Right lobe of liver (tissue), 6 donors: ENCODE measurements around the gene RAET1E. TPM values are rescaled to one million over a fixed set of nuclear protein-coding genes. Genes with fewer than 3 reads are reported as not detected.
"Not testable (repeated sequence)": the region's sequence is repeated elsewhere in the genome, so short reads cannot be mapped to it uniquely, and the experiment has no call there.

Experiments
- ATAC-seq, 4 donors: fragments of 200-7000 bp; cut with Tn5 transposase; one replicate each; pipeline ENCODE4 v1.9.1; 2020; ENCODE audit warnings: mild to moderate bottlenecking in 4 of 4, moderate library complexity in 4 of 4
- DNase-seq, 3 donors: peaks; one replicate each; pipeline ENCODE4 v3.0.0-alpha.2; 2020
- H3K27ac ChIP-seq, 3 donors: fragments of 200-600 bp; one replicate each; pipeline ENCODE4 v1.8.0; 2022
- H3K27me3 ChIP-seq, 2 donors: fragments of 200-600 bp; one replicate each; pipeline ENCODE4 v1.8.0; 2022
- H3K36me3 ChIP-seq, 4 donors: fragments of 200-600 bp; sonication (generic) in 1 of 4; one replicate each; pipeline versions ENCODE4 v1.5.1 to v1.8.0; 2017 to 2022; ENCODE audit warnings: control low read depth in 1 of 4
- H3K4me1 ChIP-seq, 4 donors: fragments of 200-600 bp; sonication (generic) in 1 of 4; one replicate each; pipeline versions ENCODE4 v1.5.1 to v1.8.0; 2017 to 2022; ENCODE audit warnings: control low read depth in 1 of 4
- H3K4me3 ChIP-seq, 3 donors: fragments of 200-600 bp; one replicate each; pipeline ENCODE4 v1.8.0; 2022
- H3K9me3 ChIP-seq, 4 donors: fragments of 200-600 bp; sonication (generic) in 1 of 4; one replicate each; pipeline versions ENCODE4 v1.5.1 to v1.8.0; 2017 to 2022; ENCODE audit warnings: control low read depth in 1 of 4
- POLR2A ChIP-seq: fragments of 450-650 bp; IDR thresholded peaks from one replicate; pipeline ENCODE4 v1.6.1; 2017; ENCODE audit warnings: antibody characterized with exemption, mild to moderate bottlenecking
- WGBS: methylation state at CpG from one replicate; pipeline ENCODE4 v1.1.6; 2018; ENCODE audit warnings: low coverage, low lambda C conversion rate; ENCODE audit not compliant: insufficient coverage; ENCODE audit errors: missing lambda C conversion rate; 5-methylcytosine and 5-hydroxymethylcytosine counted together
- intact Hi-C, 2 donors: fragments of 100-400 bp; cut with DNase I; formaldehyde crosslinking; loops; one replicate each; pipeline versions ENCODE4 v1.11.2 to v1.14.1; 2022
- long read RNA-seq: library from polyadenylated mRNA; unstranded; transcript quantifications from one replicate; pipeline ENCODE4 v2.0.0, GENCODE V29; 2019
- total RNA-seq, 6 experiments: library from RNA; depleted of rRNA in 2 of 6; stranded (reverse); fragments of >200 nt in 2 of 6; fragmentation: NEBNext Ultra II Directional in 3 of 6; extraction: Animal tissue kit (Norgen Biotek cat#: 25700) in 3 of 6; gene quantifications; one replicate each; pipeline versions ENCODE4 v1.1.0 to v1.2.4, GENCODE V29; 2016 to 2023
- TF ChIP-seq, protein P1 (sequence below), 4 donors: fragments of 200-600 bp in 3 of 4; fragments of 450-650 bp in 1 of 4; IDR thresholded peaks; one replicate each; pipeline versions ENCODE4 v1.5.1 to v1.8.0; 2016 to 2022; ENCODE audit warnings: antibody characterized with exemption in 4 of 4, mild to moderate bottlenecking in 2 of 4
- donor health status: DM: no; HTN: yes; CAD: no.
- donor health status: DM: no; HTN: no; CAD: no.
- donor health status: DM: no; HTN: no; CAD: no.
- donor health status: DM: no; HTN: yes; CAD: no.
- donor health status: DM: no; HTN: yes; CAD: no.

RAET1E gene
- not detected for total RNA-seq
- long read RNA-seq = 0 reads

DNA sequence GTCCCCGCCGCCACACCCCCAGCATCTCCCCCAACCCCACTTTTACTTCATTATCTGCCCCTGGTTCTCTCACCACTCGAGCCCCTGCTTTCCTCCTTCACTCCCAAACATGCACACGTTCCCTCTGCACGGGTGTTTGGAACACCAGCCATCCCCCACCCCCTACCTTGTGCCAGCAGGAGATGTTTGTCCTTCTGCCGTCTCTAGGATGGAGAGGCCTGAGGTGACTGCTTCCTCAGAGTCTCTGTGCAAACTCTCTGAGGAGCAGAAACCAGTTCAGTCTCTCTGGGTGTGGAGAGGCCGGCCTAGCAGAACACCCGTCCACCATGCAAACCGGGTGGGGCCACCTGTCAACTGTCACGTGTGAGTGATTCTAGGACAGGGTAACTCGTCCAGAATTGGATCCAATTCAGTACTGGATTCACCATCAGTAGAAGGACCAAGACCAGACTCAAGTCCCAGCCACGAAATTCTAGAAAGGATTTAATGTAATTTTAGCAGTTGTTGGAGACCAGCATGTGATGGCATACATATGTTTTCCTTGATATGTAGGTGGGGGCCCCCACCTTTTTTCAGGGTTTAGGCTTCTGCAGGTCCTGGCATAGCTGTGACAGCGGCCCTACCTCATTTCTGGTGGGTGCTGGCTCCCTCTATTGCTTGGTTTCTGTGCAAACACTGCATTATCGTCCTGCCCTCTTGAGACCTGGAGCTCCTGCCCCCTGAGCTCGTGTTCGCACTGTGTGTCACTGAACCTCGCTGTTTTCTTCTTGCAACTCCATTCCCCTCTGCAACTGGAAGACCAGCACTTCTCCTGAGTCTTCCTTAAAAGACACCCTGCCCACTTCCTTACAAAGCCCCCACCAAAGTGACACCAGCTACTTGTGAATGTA lies at the start of gene RAET1E:
Gene RAET1E (minus strand): TSS at position 259 of the 890 bp plus-strand sequence. CDS start 7,212 bp downstream, outside the sequence.
- ATAC-seq = no peak
- no peaks in the 10 kb centered on the region for H3K9me3 ChIP-seq
- intact Hi-C loops = no loop called here
- H3K27me3 ChIP-seq = no peaks in the 10 kb centered on the region
- no peaks in the 10 kb centered on the region for H3K36me3 ChIP-seq
- DNase-seq = no peak
- peak within 1 kb of the TSS; percentile 9 to 22 (median 20) for H3K4me3 ChIP-seq
- TF ChIP-seq, protein P1, sequence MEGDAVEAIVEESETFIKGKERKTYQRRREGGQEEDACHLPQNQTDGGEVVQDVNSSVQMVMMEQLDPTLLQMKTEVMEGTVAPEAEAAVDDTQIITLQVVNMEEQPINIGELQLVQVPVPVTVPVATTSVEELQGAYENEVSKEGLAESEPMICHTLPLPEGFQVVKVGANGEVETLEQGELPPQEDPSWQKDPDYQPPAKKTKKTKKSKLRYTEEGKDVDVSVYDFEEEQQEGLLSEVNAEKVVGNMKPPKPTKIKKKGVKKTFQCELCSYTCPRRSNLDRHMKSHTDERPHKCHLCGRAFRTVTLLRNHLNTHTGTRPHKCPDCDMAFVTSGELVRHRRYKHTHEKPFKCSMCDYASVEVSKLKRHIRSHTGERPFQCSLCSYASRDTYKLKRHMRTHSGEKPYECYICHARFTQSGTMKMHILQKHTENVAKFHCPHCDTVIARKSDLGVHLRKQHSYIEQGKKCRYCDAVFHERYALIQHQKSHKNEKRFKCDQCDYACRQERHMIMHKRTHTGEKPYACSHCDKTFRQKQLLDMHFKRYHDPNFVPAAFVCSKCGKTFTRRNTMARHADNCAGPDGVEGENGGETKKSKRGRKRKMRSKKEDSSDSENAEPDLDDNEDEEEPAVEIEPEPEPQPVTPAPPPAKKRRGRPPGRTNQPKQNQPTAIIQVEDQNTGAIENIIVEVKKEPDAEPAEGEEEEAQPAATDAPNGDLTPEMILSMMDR (IDR thresholded peaks at IDR 0.05) = no peak
- no peak for TF ChIP-seq POLR2A
- peaks cover 0 to 9% (median 0%) of the 10 kb centered on the region in 4 donors for H3K4me1 ChIP-seq
- peak within 1 kb of the TSS in 2 of 3 donors; percentile 42 to 58 for H3K27ac ChIP-seq
- WGBS = 77% methylated on average over 13 of the region's 17 CpGs

GRCh38 chr6:149947533-149947932 lies 49.6 kb upstream of the RAET1E start:
- ATAC-seq, H3K4me3 ChIP-seq, intact Hi-C loops, H3K27me3 ChIP-seq, H3K9me3 ChIP-seq, H3K36me3 ChIP-seq, H3K4me1 ChIP-seq, H3K27ac ChIP-seq, DNase-seq: not testable (repeated sequence)
- no CpG with 5 or more reads among the region's 1 CpG for WGBS

DNA sequence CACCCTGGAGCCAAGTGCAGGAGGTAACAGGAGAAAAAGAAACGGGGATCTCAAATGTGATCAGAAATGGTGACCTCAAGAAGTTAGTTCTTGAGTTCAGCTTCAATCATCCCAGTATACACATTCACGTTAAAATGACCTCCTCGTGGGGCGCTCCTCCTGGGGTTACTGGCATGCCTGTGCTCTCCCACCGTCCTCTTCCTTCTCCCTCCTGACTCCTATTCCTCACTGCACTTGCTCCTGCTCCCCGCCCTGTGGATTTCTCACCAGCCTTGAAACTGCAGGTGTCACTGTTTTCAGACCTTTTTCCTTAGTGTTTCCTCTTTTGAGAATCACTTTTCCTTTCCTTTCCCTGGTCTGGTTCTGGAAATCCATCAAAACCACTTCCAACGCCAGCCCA lies 48.7 kb upstream of the RAET1E start:
- ATAC-seq, H3K4me1 ChIP-seq, H3K27ac ChIP-seq, H3K36me3 ChIP-seq, intact Hi-C loops, DNase-seq, H3K9me3 ChIP-seq, H3K4me3 ChIP-seq: not testable (repeated sequence)
- 40% methylated on average over 7 of the region's 7 CpGs for WGBS
- peaks cover 0 to 10% of the 10 kb centered on the region in 2 donors for H3K27me3 ChIP-seq

- ATAC-seq, H3K9me3 ChIP-seq, H3K4me1 ChIP-seq, DNase-seq, intact Hi-C loops, H3K4me3 ChIP-seq, H3K27ac ChIP-seq, H3K36me3 ChIP-seq: not testable (repeated sequence)
- H3K27me3 ChIP-seq = peaks cover 5 to 15% of the 10 kb centered on the region in 2 donors
- WGBS = 60% methylated on average over 1 of the region's 6 CpGs
Observed at GRCh38 chr6:149945276-149945675, 47.4 kb upstream of the RAET1E start.

- peaks cover 5 to 32% of the 10 kb centered on the region in 2 donors for H3K27me3 ChIP-seq
- 67% methylated on average over 1 of the region's 5 CpGs for WGBS
Observed at GRCh38 chr6:149943321-149943720, 45.4 kb upstream of the RAET1E start.

DNA sequence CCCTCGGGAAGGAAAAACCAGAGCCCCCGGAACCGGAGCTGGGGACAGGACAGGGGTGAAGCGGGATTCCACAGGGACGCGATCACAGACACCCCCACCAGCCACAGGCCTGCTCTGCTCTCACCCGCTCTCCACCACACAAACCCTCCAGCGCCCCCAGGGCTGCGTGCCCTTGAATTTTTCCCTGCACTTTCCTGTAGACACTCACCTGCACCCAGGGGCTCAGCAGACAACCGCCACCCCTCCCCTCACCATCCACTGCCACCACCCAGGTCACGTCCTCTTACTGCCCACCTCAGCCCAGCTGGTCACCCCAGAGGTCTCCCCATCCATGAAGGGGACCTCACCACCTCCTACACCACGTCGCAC lies 44.5 kb upstream of the RAET1E start:
- ATAC-seq (no peak), DNase-seq (no peak)
- Histone ChIP-seq H3K27ac (no peak overlapping the region), H3K27me3 (peaks cover 5 to 35% of the 10 kb centered on the region in 2 donors), H3K4me1 (peaks cover 0 to 16% (median 4%) of the 10 kb centered on the region in 4 donors), H3K9me3 (no peaks in the 10 kb centered on the region), H3K36me3 (no peaks in the 10 kb centered on the region), H3K4me3 (peak overlapping the region in 2 of 3 donors; percentile 52 to 60)
- intact Hi-C loops = no loop called here
- no peak for TF ChIP-seq POLR2A
- TF ChIP-seq, protein P1 (IDR thresholded peaks at IDR 0.05) = no peak
- WGBS = 75% methylated on average over 2 of the region's 13 CpGs

More at GRCh38 chr6:149943321-149943720, 45.4 kb upstream of the RAET1E start:
- peaks cover 0 to 13% (median 3%) of the 10 kb centered on the region in 4 donors for H3K4me1 ChIP-seq
- H3K4me3 ChIP-seq, H3K36me3 ChIP-seq, H3K27ac ChIP-seq, H3K9me3 ChIP-seq, intact Hi-C loops, DNase-seq, ATAC-seq: not testable (repeated sequence)
